HFF-Myc (cell line): ENCODE results near the gene CDKN2AIPNL.

ENCODE experiments used
- DNase-seq: peaks from one replicate; pipeline ENCODE4 v3.0.0-alpha.2; 2011; ENCODE audit warnings: low read depth; ENCODE audit errors: extremely low read depth
- H3K4me3 ChIP-seq: replicated peaks from 2 replicates; pipeline ENCODE4 v1.5.1; 2011; ENCODE audit warnings: low read depth, mild to moderate bottlenecking, control low read depth, low read length
- TF ChIP-seq, protein P1 (sequence below): IDR thresholded peaks from 2 replicates; pipeline ENCODE4 v1.5.1; 2012; ENCODE audit warnings: mild to moderate bottlenecking, low read depth, low read length, control low read depth; ENCODE audit errors: missing control alignments

The CDKN2AIPNL gene

DNA sequence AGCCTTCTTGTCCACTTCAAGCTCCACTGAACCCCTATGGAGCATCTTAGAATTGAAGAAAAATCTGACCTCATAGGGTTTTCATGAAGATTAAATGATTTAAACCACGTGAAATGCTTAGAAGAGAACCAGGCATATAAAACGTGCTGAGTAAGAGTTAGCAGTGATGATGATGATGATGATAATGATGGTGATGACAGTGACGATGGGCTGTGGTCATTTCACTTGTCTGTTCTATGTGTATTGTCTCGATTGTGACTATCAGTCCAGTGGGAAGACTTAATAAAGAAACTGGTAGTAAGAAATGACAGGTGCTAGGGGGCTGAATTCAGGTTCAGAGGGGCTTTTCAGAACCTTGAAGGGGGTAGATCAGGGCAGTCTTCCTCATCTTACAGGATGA is 45.1 kb upstream of the CDKN2AIPNL start:
- no peak for DNase-seq
- TF ChIP-seq, protein P1, sequence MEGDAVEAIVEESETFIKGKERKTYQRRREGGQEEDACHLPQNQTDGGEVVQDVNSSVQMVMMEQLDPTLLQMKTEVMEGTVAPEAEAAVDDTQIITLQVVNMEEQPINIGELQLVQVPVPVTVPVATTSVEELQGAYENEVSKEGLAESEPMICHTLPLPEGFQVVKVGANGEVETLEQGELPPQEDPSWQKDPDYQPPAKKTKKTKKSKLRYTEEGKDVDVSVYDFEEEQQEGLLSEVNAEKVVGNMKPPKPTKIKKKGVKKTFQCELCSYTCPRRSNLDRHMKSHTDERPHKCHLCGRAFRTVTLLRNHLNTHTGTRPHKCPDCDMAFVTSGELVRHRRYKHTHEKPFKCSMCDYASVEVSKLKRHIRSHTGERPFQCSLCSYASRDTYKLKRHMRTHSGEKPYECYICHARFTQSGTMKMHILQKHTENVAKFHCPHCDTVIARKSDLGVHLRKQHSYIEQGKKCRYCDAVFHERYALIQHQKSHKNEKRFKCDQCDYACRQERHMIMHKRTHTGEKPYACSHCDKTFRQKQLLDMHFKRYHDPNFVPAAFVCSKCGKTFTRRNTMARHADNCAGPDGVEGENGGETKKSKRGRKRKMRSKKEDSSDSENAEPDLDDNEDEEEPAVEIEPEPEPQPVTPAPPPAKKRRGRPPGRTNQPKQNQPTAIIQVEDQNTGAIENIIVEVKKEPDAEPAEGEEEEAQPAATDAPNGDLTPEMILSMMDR, result no peak
- no peak overlapping the region for H3K4me3 ChIP-seq

DNA sequence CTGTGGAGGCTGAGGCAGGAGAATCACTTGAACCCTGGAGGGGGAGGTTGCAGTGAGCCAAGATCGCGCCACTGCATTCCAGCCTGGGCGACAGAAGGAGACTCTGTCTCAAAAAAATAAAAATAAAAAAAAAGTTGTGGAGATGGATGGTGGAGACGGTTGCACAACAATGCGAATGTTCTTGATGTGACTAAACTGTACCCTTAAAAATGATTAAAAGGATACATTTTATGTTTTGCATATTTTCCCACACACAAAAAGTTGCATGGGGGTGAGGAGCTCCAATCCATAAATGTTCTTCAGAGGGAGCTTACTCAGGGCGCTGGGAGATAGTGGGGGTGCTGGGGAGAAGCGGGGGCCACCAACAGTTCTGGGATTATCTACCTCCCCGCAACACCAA is 43.8 kb upstream of the CDKN2AIPNL start:
- no peak for DNase-seq
- H3K4me3 ChIP-seq, result no peak overlapping the region
- TF ChIP-seq, protein P1, result no peak

DNA sequence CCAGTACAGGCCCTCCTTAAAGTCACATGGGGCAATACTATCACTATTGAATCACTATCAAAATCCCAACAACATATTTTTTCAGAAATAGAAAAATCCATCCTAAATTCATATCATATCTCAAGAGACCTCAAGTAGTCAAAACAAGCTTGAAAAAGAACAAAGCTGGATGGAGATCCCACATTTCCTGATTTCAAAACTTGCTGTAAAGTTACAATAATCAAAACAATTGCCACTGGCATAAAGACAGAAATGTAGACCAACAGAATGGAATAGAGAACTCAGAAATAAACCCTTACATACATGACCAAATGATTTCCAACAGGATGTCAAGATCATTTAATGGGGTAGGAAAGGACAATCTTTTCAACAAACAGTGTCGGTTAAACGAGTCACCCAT is 41.3 kb upstream of the CDKN2AIPNL start:
- no peak for DNase-seq
- TF ChIP-seq, protein P1, result no peak
- H3K4me3 ChIP-seq, result no peak overlapping the region

DNA sequence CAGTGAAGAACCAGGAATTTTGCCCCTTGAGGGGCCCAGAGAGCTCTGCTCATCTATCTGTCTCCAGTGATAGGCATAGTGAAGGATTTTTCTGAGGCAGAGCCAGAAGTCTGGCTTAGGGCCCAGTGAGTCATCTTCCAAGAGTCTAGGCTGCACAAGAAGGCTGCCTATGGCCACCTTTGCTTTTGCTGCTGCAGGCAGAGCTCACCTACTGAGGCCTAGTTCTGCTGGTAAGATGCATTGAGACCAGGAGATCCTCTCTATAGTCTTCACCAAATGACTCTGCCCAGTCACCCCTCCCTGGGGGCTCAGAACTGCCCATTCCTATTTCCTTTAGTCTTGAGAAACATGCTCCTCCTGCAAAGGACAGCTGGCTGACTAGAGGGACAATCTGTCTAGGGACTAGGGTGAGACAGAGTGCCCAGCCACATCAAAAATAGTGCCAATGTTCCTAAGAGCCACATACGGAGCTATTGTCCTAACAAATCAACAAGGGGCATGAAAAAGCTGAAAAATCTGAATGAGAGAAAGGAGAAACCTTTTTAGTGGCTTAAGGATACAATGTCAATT is 40.3 kb upstream of the CDKN2AIPNL start:
- no peak overlapping the region for H3K4me3 ChIP-seq
- TF ChIP-seq, protein P1, result no peak
- no peak for DNase-seq

DNA sequence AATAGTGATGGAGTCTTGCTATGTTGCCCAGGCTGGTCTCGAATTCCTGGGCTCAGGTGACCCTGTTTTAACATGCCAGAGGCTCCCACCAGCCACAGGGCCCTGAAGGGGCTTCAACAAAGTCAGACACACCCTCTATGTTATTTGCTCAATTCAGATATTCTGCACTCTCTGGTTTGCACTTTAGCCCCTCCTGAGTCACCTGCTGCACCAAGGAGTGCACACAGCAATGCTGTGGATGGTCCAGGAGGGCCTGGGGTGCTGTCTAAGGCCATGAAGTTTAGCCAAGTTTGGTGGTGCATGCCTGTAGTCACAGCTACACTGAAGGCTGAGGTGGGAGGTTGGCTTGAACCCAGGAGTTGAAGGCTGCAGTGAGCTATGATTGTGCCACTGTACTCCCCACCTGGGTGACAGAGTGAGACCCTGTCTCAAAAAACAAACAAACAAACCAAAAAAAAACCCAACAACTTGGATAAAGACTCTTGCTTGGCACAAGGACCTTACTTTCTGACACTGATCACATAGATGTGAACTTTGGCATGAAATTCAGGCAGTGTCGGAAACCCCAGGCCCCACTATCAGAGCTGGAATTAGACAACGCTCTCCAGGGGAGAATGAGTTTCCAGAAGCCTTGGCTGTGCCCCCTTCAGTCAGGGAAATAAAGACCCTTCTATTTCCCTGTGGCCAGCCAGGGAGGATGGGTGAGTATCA is 39.7 kb upstream of the CDKN2AIPNL start:
- H3K4me3 ChIP-seq, result no peak overlapping the region
- DNase-seq, result no peak
- TF ChIP-seq, protein P1, result no peak

DNA sequence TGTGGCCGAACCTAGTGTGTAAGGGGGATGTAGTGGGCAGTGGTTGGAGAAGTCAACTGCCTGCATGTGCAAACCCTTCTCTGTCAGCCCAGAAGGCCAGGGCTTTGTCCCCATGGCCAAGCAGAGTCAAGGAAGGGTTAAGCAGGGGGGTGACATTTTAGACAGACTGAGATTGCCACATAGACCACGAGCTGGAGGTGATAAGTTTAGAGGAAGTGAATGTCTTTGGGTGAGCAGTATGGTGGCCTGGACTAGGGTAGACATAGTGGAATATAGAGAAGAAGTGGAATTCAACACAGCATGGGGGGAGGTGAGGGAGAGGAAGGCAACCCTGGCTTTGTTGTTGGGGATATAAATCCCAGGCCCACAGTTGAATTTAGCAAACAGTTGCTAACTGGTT is 38.7 kb upstream of the CDKN2AIPNL start:
- no peak overlapping the region for H3K4me3 ChIP-seq
- no peak for DNase-seq
- TF ChIP-seq, protein P1, result no peak
